Natural killer cell treated with Interleukin-12 subunit alpha and Interleukin-12 subunit beta and Interleukin-15 and Interleukin-18, amount 100 ng/mL, for 72 hours (primary cell): ENCODE results near the gene TAS2R4. TPM values are rescaled to one million over a fixed set of nuclear protein-coding genes. Genes with fewer than 3 reads are reported as not detected.
"Not testable (repeated sequence)": the region's sequence is repeated elsewhere in the genome, so short reads cannot be mapped to it uniquely, and the experiment has no call there.

Experiments used
- ATAC-seq, 2 donors: fragments of 150-1000 bp; cut with Tn5 transposase in 1 of 2; sonication (Bioruptor Pico), chemical (Tn5 transposase) in 1 of 2; 2 replicates each; pipeline ENCODE4 v1.10.0; 2021
- DNase-seq: peaks from one replicate; pipeline ENCODE4 v3.0.0; 2022; ENCODE audit warnings: low spot score
- H3K27ac Mint-ChIP-seq, 2 donors: 1 replicate in 1 of 2; 2 replicates in 1 of 2; pipeline ENCODE4 v1.8.0; 2022; ENCODE audit warnings: mixed read lengths in 2 of 2, mild to moderate bottlenecking in 1 of 2, moderate library complexity in 1 of 2
- H3K27me3 Mint-ChIP-seq, 2 donors: 1 replicate in 1 of 2; 2 replicates in 1 of 2; pipeline ENCODE4 v1.8.0; 2022; ENCODE audit warnings: mixed read lengths in 2 of 2
- H3K36me3 Mint-ChIP-seq: one replicate; pipeline ENCODE4 v1.8.0; 2022; ENCODE audit warnings: mixed read lengths
- H3K4me1 Mint-ChIP-seq, 2 donors: 1 replicate in 1 of 2; 2 replicates in 1 of 2; pipeline ENCODE4 v1.8.0; 2022; ENCODE audit warnings: low read depth in 2 of 2, mixed read lengths in 2 of 2, mild to moderate bottlenecking in 1 of 2
- H3K4me3 Mint-ChIP-seq: one replicate; pipeline ENCODE4 v1.8.0; 2022; ENCODE audit warnings: mixed read lengths
- H3K9me3 Mint-ChIP-seq: 2 replicates; pipeline ENCODE4 v1.8.0; 2022; ENCODE audit warnings: mixed read lengths
- total RNA-seq, 2 donors: library from RNA; stranded (reverse); gene quantifications; one replicate each; pipeline ENCODE4 v1.2.3, GENCODE V29; 2022

Gene TAS2R4, protein sequence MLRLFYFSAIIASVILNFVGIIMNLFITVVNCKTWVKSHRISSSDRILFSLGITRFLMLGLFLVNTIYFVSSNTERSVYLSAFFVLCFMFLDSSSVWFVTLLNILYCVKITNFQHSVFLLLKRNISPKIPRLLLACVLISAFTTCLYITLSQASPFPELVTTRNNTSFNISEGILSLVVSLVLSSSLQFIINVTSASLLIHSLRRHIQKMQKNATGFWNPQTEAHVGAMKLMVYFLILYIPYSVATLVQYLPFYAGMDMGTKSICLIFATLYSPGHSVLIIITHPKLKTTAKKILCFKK
- 1 to 10 TPM in 1 of 2 donors, under 1 TPM in 1; 0.69 to 1.8 TPM for total RNA-seq

DNA sequence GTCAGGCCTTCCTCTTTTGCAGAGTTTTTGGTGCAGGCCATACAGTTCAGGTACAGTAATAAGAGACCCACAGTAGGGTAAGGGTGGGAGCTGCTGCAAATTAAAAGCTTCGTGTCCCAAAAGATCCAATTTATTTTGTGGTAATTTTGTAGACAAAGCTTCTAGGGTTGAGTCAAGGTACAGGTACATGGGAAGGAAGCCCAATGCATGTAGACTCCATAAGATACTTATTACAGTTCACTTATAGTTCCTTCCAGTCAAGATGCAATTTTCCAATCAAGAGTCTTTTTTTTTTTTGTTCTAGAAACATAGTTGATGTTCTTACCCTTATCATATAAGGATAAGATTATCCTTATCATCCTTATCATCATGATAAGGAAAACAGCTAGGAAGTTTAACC, at the start of gene TAS2R4:
TSS of gene TAS2R4 (plus strand) at position 301 of the 400 bp plus-strand sequence. CDS start 1,815 bp downstream, outside the sequence.
- H3K4me3 Mint-ChIP-seq: no peak within 1 kb of the TSS
- H3K9me3 Mint-ChIP-seq: peaks cover 4% of the 10 kb centered on the region
- peaks cover 5 to 6% of the 10 kb centered on the region in 2 donors for H3K4me1 Mint-ChIP-seq
- no peak for ATAC-seq
- peaks cover 29% of the 10 kb centered on the region for H3K36me3 Mint-ChIP-seq
- DNase-seq: no peak
- no peak within 1 kb of the TSS for H3K27ac Mint-ChIP-seq
- no peaks in the 10 kb centered on the region for H3K27me3 Mint-ChIP-seq

DNA sequence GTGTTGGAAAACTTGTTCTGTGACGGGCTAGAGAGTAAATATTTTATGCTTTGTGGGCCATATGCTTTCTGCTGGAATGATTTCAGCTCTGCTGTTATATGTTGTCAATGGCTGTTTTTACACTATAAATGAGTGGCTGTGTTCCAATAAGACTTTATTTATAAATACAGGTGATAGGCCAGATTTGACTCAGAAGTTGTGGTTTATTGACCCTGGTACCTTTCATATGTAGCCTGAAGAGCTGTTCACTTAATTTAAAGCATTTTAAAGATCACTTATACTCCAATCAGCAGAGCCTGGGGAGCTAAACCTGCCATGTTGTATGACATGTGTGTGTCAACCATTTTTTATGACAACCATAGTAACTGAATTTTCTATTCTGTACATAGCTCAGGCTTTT, 47.5 kb upstream of the TAS2R4 start:
- DNase-seq (no peak), ATAC-seq (no peak)
- H3K27ac Mint-ChIP-seq: no peak overlapping the region
- no peaks in the 10 kb centered on the region for H3K36me3 Mint-ChIP-seq
- H3K4me1 Mint-ChIP-seq: no peaks in the 10 kb centered on the region
- H3K9me3 Mint-ChIP-seq: no peaks in the 10 kb centered on the region
- H3K4me3 Mint-ChIP-seq: no peak overlapping the region
- no peaks in the 10 kb centered on the region for H3K27me3 Mint-ChIP-seq

DNA sequence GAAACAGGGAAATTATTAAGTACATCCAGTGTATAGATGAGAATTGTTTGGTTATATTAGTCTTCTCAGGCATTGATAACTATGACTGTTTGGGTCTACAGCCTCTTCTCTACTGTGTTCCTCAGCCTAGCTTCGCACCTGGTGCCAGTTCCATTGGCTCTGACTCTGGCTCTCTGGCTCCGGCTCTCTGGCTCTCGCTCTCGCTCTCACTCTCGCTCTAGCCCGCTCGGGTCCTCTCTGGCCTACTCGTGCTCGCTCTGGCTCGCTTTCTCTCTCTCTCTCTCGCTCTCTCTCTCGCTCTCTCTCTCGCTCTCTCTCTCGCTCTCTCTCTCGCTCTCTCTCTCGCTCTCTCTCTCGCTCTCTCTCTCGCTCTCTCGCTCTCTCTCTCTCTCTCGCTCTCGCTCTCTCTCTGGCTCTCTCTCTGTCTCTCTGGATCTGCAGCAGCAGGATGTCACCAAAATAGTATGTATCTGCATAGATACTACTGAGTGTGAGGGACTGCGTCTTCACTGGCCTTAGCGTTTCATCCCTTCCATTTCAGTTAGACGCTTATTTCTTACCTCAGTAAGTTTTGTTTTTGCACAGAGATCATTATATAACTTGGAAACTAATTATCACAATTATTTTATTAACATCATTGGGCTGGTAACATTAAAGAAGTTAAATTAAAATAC, 44.9 kb upstream of the TAS2R4 start:
- H3K27ac Mint-ChIP-seq: no peak overlapping the region
- no peak for ATAC-seq
- H3K36me3 Mint-ChIP-seq: no peaks in the 10 kb centered on the region
- H3K4me1 Mint-ChIP-seq: peaks cover 0 to under 1% of the 10 kb centered on the region in 2 donors
- H3K4me3 Mint-ChIP-seq: no peak overlapping the region
- no peak for DNase-seq
- no peaks in the 10 kb centered on the region for H3K27me3 Mint-ChIP-seq
- H3K9me3 Mint-ChIP-seq: no peaks in the 10 kb centered on the region

DNA sequence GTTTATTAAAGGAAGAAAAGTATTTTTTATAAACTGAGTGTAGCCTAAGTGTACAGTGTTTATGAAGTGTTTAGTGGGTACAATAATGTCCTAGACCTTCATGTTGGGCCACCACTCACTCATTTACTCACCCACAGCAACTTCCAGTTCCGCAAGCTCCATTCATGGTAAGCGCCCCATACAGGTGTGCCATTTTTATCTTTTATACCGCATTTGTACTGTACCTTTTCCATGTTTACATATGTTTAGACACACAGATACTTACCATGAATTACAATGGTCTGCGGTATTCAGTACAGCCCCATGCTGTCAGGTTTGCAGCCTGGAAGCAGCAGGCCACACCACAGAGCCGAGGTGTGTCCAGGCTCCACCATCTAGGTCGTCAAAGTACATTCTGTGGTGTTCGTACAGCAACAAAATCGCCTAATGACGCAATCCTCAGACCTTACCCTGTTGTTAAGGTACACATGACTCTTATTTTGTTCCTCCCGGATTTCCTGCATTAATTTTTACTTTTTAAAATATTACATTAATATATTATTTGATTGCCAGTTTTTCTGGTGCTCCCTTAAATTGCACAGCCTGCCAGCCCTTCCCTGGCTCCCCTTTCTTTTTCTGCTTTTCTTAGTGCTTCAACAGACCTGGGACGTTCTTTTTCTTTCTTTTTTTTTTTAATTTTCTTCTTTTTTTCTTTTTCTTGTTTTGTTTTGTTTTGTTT, 39.2 kb upstream of the TAS2R4 start:
- Mint-ChIP-seq H3K36me3 (peaks cover 22% of the 10 kb centered on the region), H3K27me3 (no peaks in the 10 kb centered on the region), H3K27ac (peak overlapping the region; percentile 89 to 98), H3K4me1 (peaks cover 28 to 42% of the 10 kb centered on the region in 2 donors), H3K9me3 (no peaks in the 10 kb centered on the region), H3K4me3 (peak overlapping the region; percentile 97)
- no peak for ATAC-seq
- DNase-seq: no peak

DNA sequence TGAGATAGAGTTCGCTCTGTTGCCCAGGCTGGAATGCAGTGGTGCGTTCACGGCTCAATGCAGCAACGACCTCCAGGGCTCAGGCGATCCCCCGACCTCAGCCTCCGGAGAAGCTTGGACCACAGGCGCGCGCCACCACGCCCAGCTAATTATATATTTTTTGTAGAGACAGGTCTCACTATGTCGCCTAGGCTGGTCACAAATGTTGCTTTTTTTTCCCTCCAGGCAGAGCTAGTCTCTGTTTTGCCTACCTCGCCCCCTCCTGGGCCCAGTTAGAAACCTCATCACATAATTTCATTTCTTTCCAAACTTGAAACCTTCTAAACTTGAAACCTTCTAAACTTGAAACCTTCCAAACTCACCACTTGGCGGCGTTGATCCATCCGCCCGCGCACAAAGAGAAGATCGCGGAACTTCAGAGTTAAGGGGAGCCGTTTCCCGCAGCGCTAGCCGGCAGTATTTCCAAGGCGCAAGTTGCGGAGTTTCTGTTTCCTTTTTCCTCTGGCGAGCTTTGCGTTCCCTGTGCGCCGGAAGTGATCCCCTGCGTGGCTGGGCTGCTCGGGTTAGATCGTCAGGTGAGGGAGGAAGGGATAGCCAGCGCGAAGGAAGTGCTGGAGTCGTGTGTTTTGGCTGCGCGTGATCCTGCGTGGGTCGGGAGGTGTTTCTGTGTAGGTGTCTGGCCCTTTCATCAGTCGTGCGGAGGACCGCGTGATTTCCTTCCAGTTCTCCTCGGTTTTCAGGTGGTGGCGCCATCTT, 38.5 kb upstream of the TAS2R4 start, which contains the start of gene SSBP1:
TSS of gene SSBP1 (plus strand) at position 523 of the 756 bp plus-strand sequence. CDS start 809 bp downstream, outside the sequence.
- Mint-ChIP-seq H3K9me3 (no peaks in the 10 kb centered on the region), H3K27me3 (no peaks in the 10 kb centered on the region), H3K36me3 (peaks cover 28% of the 10 kb centered on the region), H3K27ac (peak within 1 kb of the TSS; percentile 89 to 98), H3K4me3 (peak within 1 kb of the TSS; percentile 97), H3K4me1 (peaks cover 29 to 43% of the 10 kb centered on the region in 2 donors)
- DNase-seq: peak; percentile 94
- ATAC-seq: peak; percentile 93 to 95

DNA sequence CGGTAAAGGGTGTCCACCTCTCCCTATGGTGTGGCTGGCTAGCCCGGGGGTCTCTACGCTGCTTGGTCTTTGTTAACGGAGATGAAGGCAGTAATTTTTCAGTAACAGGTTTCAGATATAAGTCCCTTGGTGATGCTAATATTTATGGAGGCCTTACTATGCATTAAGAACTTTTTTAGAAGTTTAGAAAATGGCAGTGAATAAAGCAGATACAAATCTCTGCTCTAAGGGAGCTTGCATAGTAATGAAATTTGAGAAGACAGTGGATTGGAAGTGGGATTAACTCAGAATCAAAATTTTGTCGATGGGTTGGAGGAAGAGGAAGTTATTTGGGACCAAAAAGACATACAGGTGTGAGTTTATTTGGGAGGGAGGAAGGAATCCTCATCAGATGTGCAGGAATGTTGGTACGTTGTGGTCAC, 37.9 kb upstream of the TAS2R4 start:
- Mint-ChIP-seq H3K9me3 (no peaks in the 10 kb centered on the region), H3K27me3 (no peaks in the 10 kb centered on the region), H3K27ac (peak overlapping the region; percentile 89 to 98), H3K4me3 (peak overlapping the region; percentile 97), H3K36me3 (peaks cover 34% of the 10 kb centered on the region), H3K4me1 (peaks cover 29 to 43% of the 10 kb centered on the region in 2 donors)
- DNase-seq (no peak), ATAC-seq (no peak)

DNA sequence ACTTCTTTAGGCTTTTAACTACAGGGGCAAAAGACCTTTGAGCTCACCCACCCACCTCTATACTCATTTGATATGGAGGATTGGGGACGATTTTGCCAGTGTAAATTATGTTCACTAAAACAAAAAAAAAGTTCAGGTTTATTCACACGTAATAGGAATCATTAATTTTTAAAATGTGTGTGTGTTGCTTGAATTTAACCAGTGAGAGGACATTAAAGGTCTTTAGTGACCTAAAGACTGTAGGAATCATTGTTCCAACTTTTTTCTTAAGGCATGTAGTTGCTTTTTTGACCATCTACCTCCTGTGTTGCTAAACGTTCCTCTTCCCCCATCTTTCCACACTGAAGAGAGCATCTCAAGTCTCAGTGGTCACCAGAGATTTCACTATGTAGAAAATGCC, 37.2 kb upstream of the TAS2R4 start:
- Mint-ChIP-seq H3K4me1 (peaks cover 29 to 48% of the 10 kb centered on the region in 2 donors), H3K27ac (peak overlapping the region; percentile 89 to 98), H3K4me3 (peak overlapping the region; percentile 97), H3K9me3 (no peaks in the 10 kb centered on the region), H3K27me3 (no peaks in the 10 kb centered on the region), H3K36me3 (peaks cover 40% of the 10 kb centered on the region)
- DNase-seq: no peak
- no peak for ATAC-seq

DNA sequence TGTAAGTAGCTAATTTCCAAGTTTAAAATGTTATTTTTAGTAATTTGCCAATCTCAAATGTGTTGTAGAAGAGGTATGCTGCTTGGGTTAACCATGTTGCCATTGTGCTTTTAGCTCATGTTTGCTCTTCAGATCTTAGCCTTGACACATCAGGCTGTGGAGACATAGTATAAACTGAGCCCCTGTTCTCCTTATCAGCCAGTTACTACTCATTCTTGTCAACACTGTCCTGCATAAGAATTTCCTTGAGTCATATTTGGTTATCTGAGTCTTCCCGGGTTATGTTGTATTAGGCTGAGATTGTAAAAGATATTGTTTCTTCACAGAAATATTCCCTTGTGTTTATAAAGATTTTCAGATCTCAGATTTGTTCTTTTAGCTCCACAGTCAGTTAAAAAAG, 34.2 kb upstream of the TAS2R4 start:
- H3K27ac Mint-ChIP-seq: no peak overlapping the region
- H3K4me1 Mint-ChIP-seq: peaks cover 29 to 42% of the 10 kb centered on the region in 2 donors
- no peak for DNase-seq

DNA sequence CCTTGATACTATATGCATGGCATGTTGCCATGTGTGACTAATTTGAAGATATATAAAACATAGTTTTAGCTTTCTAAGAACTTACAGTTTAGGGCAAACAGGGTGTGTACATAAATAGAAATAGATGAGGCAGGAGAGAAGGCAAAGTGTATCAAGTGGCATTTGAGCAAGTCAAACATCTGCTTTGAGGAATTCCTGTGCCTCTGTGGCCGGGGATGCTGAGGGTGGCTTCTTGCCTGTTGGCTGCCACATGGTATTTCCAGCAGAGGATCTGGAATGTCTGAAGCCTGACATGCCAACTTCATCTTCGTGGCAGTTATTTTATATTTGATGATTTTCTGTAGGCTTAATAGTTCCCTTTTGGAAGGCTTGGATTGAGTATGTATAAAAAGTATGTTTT, 32.3 kb upstream of the TAS2R4 start:
- peaks cover 35% of the 10 kb centered on the region for H3K36me3 Mint-ChIP-seq
- H3K4me1 Mint-ChIP-seq: peaks cover 16 to 26% of the 10 kb centered on the region in 2 donors
- peak overlapping the region in 1 of 2 donors; percentile 29 for H3K27ac Mint-ChIP-seq
- no peak for ATAC-seq
- no peak overlapping the region for H3K4me3 Mint-ChIP-seq
- H3K27me3 Mint-ChIP-seq: no peaks in the 10 kb centered on the region
- H3K9me3 Mint-ChIP-seq: no peaks in the 10 kb centered on the region
- DNase-seq: no peak

More for the DNA sequence above, 34.2 kb upstream of the TAS2R4 start:
- no peaks in the 10 kb centered on the region for H3K27me3 Mint-ChIP-seq
- H3K9me3 Mint-ChIP-seq: no peaks in the 10 kb centered on the region
- H3K36me3 Mint-ChIP-seq: peaks cover 41% of the 10 kb centered on the region
- ATAC-seq: no peak
- no peak overlapping the region for H3K4me3 Mint-ChIP-seq

DNA sequence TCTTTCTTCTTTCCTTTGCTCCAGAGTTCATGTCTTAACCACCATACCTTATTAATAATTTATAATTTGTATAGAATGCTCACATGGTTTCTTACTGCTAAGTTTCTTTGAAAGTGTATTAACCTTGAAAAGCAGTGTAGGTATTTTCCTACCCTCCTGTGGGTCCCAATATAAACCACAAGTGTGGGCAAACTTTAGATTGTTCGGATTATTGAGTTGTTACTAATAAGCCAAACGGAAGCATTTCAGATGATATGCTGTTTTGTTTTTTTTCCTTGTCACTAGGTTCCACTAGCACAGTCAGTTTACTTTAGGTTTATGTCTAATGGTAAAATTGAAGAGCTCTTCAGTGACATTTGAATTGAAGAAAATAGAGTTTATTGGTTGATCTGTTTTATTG, 28.1 kb upstream of the TAS2R4 start:
- ATAC-seq: no peak
- peaks cover 47% of the 10 kb centered on the region for H3K36me3 Mint-ChIP-seq
- H3K4me1 Mint-ChIP-seq: peaks cover 0 to 5% of the 10 kb centered on the region in 2 donors
- DNase-seq: no peak
- H3K4me3 Mint-ChIP-seq: no peak overlapping the region
- H3K27ac Mint-ChIP-seq: no peak overlapping the region
- H3K9me3 Mint-ChIP-seq: peaks cover 10% of the 10 kb centered on the region
- H3K27me3 Mint-ChIP-seq: no peaks in the 10 kb centered on the region

DNA sequence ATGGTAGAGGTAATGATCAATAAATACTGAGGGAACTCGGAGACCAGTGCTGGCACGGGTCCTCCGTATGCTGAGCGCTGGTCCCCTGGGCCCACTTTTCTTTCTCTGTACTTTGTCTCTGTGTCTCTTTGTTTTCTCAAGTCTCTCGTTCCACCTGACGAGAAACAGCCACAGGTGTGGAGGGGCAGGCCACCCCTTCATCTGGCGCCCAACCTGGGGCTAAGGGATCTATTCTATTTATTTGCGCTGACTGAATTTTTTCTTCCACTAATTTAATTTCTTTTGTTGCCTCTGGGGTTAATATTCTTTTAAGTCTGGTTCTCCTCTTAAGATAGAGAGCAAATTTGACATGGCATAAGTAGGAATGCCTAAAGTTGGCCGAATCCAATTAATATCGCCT, 24.6 kb upstream of the TAS2R4 start:
- H3K4me3 Mint-ChIP-seq, ATAC-seq, H3K4me1 Mint-ChIP-seq, H3K27me3 Mint-ChIP-seq, DNase-seq, H3K27ac Mint-ChIP-seq: not testable (repeated sequence)
- H3K9me3 Mint-ChIP-seq: peaks cover 10% of the 10 kb centered on the region
- peaks cover 56% of the 10 kb centered on the region for H3K36me3 Mint-ChIP-seq

DNA sequence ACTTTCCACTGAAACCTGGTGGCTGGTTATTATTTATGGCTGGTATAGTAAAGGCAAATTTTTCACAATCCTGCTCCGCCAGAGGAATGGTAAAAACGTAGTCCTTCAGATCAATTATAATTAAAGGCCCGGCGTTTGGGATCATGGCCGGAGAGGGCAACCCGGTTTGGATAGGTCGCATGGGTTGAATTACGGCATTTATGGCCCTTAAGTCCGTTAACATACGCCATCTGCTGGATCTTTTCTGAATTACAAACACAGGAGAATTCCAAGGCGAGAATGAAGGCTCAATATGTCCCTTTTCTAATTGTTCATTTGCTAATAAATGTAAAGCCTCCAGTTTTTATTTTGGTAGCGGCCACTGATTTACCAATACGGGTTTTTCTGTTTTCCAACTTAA, 23.8 kb upstream of the TAS2R4 start:
- H3K9me3 Mint-ChIP-seq: peaks cover 10% of the 10 kb centered on the region
- H3K4me3 Mint-ChIP-seq: no peak overlapping the region
- no peaks in the 10 kb centered on the region for H3K27me3 Mint-ChIP-seq
- ATAC-seq (no peak), DNase-seq (no peak)
- H3K4me1 Mint-ChIP-seq: peaks cover 0 to 4% of the 10 kb centered on the region in 2 donors
- H3K36me3 Mint-ChIP-seq: peaks cover 56% of the 10 kb centered on the region
- H3K27ac Mint-ChIP-seq: no peak overlapping the region

DNA sequence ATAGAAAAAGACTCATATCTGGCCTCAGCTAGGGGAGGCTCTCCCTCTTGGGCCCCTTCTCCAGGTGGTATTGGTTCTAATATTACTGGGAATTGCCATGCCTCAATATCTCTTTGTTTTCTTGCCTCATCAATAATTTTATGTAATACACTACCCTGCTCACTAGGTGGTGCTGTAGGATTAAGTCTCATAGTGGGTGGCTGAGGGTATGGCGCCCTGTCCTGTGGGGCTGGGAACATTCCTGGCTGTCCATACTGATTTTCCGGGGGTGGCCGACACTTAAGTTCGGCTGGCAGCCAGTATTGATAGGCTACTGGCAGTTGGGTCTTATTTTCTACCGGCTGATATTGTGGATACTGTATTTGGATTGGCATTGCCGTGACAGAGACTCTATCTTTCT, 21.5 kb upstream of the TAS2R4 start:
- no peaks in the 10 kb centered on the region for H3K27me3 Mint-ChIP-seq
- peak overlapping the region in 1 of 2 donors; percentile 3 for H3K27ac Mint-ChIP-seq
- peaks cover 0 to 4% of the 10 kb centered on the region in 2 donors for H3K4me1 Mint-ChIP-seq
- H3K36me3 Mint-ChIP-seq: peaks cover 53% of the 10 kb centered on the region
- no peak overlapping the region for H3K4me3 Mint-ChIP-seq
- DNase-seq (no peak), ATAC-seq (no peak)
- peaks cover 10% of the 10 kb centered on the region for H3K9me3 Mint-ChIP-seq
